Measurements from ENCODE around the gene CFP.

The CFP gene

DNA sequence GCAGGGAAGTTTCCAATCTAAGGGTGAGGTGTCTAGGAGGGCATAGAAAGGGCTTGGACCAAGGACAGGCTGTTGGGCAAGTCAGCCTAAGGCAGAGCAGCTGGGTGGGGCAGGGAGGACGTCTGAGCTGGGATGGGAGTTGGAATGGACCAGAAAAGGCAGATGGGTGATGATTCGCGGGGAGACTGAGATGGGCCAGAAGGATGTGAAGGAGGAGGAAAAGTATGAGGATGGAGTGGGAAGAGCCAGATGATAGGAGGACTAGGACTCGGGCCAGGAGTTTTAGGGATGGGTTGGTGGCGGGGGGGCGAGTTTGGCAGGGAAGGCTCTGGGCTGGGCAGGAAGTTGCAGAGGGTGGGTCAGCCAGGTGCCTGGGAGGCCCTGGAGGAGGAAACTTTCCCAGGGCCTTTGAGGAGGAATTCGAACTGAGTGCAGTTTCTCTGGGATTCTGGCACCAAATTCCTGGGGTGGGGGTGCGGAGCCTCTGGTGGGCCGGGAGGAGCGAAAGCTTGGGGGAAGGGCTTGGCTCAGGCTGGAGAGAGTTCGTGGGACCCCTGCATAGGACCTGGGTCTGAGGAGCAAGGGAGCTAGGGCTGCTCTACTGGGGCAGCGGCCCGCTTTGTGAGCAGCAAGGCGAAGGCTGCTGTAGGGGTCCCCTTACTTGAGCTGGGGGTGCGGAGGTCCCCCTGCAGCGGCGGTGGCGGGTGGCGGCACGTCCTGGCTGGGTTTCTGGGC, 56.2 kb downstream of the CFP start:
- no peak for DNase-seq

Measured in NCI-H1048 (cell line).